Measurements from ENCODE around the gene SPON2. TPM values are rescaled to one million over a fixed set of nuclear protein-coding genes. Genes with fewer than 3 reads are reported as not detected.

The SPON2 gene
- total RNA-seq, 1 experiment from 2014 or later = 8.9 TPM

DNA sequence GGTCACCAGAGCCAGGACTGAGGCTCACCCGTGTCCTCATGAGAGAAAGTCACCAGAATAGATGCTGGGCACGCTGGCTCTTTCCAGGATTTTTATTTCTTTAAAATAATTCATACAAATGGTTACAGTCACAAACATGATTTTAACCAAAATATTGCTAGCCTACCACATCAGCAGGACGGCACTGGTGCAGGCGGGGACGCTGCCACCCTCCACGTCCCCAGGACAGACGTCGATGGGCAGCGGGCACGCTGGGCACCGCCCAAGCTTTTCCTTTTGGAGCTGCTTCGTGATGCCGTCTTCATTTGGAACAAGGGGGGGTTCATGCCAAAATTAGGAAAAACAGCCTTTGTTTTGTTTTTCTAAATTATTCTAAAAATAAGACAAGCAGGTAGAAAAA lies 39.0 kb upstream of the SPON2 start:
- no peak overlapping the region for H3K4me3 ChIP-seq (ENCODE audit: low read length)
- no peak overlapping the region for H2AFZ ChIP-seq (ENCODE audit: low read length)
- no peak for DNase-seq
- no peaks in the 10 kb centered on the region for H3K9me3 ChIP-seq (ENCODE audit: low read length)
- H3K4me2 ChIP-seq (ENCODE audit: low read depth, low read length, poor library complexity, severe bottlenecking) = no peak overlapping the region
- peaks cover 23% of the 10 kb centered on the region for H3K4me1 ChIP-seq (ENCODE audit: low read length)
- H4K20me1 ChIP-seq (ENCODE audit: insufficient read depth, low read depth, low read length) = peaks cover 26% of the 10 kb centered on the region; the same call in 1 of the 2 replicates
- H3K27ac ChIP-seq (ENCODE audit: low read length) = no peak overlapping the region
- no peak overlapping the region for H3K9ac ChIP-seq (ENCODE audit: low read length)
- H3K36me3 ChIP-seq (ENCODE audit: insufficient read depth, low read length) = no peaks in the 10 kb centered on the region
- H3K9me2 ChIP-seq (replicated peaks; ENCODE audit: insufficient read depth, low read length) = no peaks in the 10 kb centered on the region
- H3K79me2 ChIP-seq (ENCODE audit: low read length) = 0 out of 2 replicates have a peak, but pooled peaks cover 5% of the 10 kb centered on the region
- no peaks in the 10 kb centered on the region for H3K27me3 ChIP-seq (ENCODE audit: low read length)

DNA sequence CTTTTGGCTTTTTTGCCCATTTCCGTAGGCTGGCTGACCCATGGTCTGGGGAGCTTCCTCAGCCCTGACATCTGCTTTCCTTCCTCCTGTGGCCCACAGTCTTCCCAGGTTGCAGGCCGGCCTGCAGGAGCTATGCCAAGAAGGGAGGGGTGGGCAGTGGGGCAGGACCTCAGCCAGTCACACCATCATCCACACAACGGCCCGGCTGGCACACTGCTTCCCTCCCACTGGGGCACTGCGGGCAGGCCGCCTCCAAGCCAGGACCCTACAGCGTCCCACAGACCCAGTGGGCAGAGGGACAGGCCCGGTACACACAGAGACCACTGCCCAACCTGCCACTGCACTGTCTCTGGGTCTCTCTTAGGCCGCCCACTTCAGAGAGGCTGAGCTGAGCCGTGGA lies 38.6 kb upstream of the SPON2 start:
- Histone ChIP-seq H3K79me2 (ENCODE audit: low read length) (0 out of 2 replicates have a peak, but pooled peaks cover 5% of the 10 kb centered on the region), H3K4me1 (ENCODE audit: low read length) (peaks cover 19% of the 10 kb centered on the region), H3K36me3 (ENCODE audit: insufficient read depth, low read length) (no peaks in the 10 kb centered on the region)

DNA sequence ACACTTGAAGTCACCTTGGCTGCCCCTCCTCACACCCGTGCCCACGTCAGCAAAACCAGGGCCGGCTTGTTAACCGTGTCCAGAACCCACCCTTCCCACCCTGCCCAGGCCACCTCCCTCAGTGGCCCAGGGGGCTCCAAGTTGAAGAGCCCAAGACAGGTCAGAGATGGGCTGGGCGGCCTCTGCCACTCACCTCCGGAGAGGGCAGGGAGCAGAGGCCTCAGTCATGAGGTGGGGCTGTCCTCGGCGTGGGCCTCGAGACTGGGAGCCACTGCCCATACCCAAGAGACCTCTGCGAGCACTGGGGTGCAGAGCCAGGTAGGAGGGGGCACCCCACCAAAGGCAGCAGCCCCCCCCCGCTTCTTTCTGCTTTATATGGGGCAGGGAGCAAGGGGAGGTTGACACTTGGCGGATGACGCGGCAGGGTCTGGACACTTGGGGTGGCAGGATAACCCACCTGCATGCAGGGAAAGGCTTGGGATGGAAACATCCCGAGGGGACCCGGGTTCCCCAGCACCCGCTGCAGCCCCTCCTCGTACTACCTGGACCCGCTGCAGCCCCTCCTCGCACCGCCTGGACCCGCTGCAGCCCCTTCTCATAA lies 38.0 kb upstream of the SPON2 start:
- 0 out of 2 replicates have a peak, but pooled peaks cover 5% of the 10 kb centered on the region for H3K79me2 ChIP-seq (ENCODE audit: low read length)
- no peak for DNase-seq
- no peak overlapping the region for H2AFZ ChIP-seq (ENCODE audit: low read length)
- no peak overlapping the region for H3K4me2 ChIP-seq (ENCODE audit: low read depth, low read length, poor library complexity, severe bottlenecking)
- no peak overlapping the region for H3K27ac ChIP-seq (ENCODE audit: low read length)
- H3K9ac ChIP-seq (ENCODE audit: low read length) = no peak overlapping the region
- H3K36me3 ChIP-seq (ENCODE audit: insufficient read depth, low read length) = no peaks in the 10 kb centered on the region
- no peak overlapping the region for H3K4me3 ChIP-seq (ENCODE audit: low read length)
- no peaks in the 10 kb centered on the region for H3K27me3 ChIP-seq (ENCODE audit: low read length)
- H3K4me1 ChIP-seq (ENCODE audit: low read length) = peaks cover 13% of the 10 kb centered on the region
- H3K9me2 ChIP-seq (replicated peaks; ENCODE audit: insufficient read depth, low read length) = no peaks in the 10 kb centered on the region
- H4K20me1 ChIP-seq (ENCODE audit: insufficient read depth, low read depth, low read length) = peaks cover 19% of the 10 kb centered on the region; the same call in 1 of the 2 replicates
- H3K9me3 ChIP-seq (ENCODE audit: low read length) = no peaks in the 10 kb centered on the region

More for the DNA sequence above, 38.6 kb upstream of the SPON2 start:
- Histone ChIP-seq H3K9me2 (replicated peaks; ENCODE audit: insufficient read depth, low read length) (no peaks in the 10 kb centered on the region), H3K27me3 (ENCODE audit: low read length) (no peaks in the 10 kb centered on the region), H3K4me3 (ENCODE audit: low read length) (no peak overlapping the region), H4K20me1 (ENCODE audit: insufficient read depth, low read depth, low read length) (peaks cover 22% of the 10 kb centered on the region; the same call in 1 of the 2 replicates), H2AFZ (ENCODE audit: low read length) (no peak overlapping the region), H3K9me3 (ENCODE audit: low read length) (no peaks in the 10 kb centered on the region), H3K9ac (ENCODE audit: low read length) (no peak overlapping the region), H3K4me2 (ENCODE audit: low read depth, low read length, poor library complexity, severe bottlenecking) (no peak overlapping the region), H3K27ac (ENCODE audit: low read length) (no peak overlapping the region)
- DNase-seq = no peak

DNA sequence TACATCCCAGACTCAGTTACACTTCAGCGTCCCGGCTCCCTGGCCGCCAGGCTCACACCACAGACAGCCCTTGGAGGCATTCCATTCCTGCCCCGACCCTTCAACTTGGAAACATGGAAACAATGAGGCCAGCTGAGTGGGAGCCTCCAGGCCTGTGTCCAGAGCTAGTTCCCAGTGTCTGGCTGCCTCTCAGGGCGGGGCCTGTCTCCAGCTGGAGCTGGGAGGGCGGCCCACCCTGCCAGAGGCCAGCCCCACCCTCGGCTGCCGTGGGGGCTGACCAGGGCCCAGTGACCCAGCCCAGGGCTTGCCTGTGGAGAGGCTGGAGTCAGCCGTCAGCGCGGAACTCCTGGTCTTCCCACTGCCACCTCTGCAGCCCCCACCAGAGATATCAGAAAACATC lies 37.4 kb upstream of the SPON2 start:
- H3K4me3 ChIP-seq (ENCODE audit: low read length) = no peak overlapping the region
- no peak overlapping the region for H3K4me2 ChIP-seq (ENCODE audit: low read depth, low read length, poor library complexity, severe bottlenecking)
- peaks cover under 1% of the 10 kb centered on the region; the same call in 1 of the 2 replicates for H3K36me3 ChIP-seq (ENCODE audit: insufficient read depth, low read length)
- H3K79me2 ChIP-seq (ENCODE audit: low read length) = 0 out of 2 replicates have a peak, but pooled peaks cover 2% of the 10 kb centered on the region
- H3K9ac ChIP-seq (ENCODE audit: low read length) = no peak overlapping the region
- no peaks in the 10 kb centered on the region for H3K9me3 ChIP-seq (ENCODE audit: low read length)
- peaks cover 14% of the 10 kb centered on the region; the same call in 1 of the 2 replicates for H4K20me1 ChIP-seq (ENCODE audit: insufficient read depth, low read depth, low read length)
- no peaks in the 10 kb centered on the region for H3K27me3 ChIP-seq (ENCODE audit: low read length)
- DNase-seq = no peak
- H3K4me1 ChIP-seq (ENCODE audit: low read length) = peaks cover 7% of the 10 kb centered on the region
- no peaks in the 10 kb centered on the region for H3K9me2 ChIP-seq (replicated peaks; ENCODE audit: insufficient read depth, low read length)
- H3K27ac ChIP-seq (ENCODE audit: low read length) = no peak overlapping the region
- no peak overlapping the region for H2AFZ ChIP-seq (ENCODE audit: low read length)

DNA sequence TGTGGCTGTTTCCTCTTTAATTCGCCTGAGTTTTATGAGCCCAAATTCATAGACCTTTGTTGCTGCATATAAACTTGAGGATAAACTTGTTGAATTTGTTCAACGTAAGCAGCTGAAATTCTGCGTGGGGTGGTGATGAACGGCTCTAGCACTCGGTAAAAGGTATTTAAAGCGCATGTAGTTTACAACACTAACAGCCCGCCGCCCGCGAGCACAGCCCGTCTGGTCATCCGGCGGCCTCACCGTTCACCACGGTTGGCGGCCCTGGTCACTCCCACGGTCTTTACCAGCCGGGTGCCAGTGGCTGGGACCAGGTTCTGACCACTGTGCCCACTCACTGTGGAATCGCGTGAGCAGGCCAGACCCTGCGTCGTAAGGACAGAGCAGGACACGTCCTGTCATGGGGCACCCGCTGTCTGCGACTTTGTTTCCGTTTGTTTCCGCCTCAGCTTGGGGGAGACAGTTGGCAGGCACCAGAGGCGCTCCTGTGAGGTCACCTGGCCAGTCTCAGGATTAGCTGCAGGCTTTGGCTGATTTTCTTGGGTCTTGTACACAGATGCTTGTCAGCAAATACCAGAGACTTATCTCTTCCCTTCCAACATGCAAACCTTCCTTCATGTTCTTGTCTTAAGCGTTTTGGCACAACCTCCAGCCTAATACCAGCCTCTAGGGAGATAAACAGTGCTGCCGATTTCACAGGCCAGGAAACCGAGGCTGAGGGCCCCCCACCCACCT lies 36.8 kb upstream of the SPON2 start:
- Histone ChIP-seq H3K36me3 (ENCODE audit: insufficient read depth, low read length) (peaks cover 8% of the 10 kb centered on the region; the same call in 1 of the 2 replicates), H3K9me2 (replicated peaks; ENCODE audit: insufficient read depth, low read length) (no peaks in the 10 kb centered on the region), H3K4me2 (ENCODE audit: low read depth, low read length, poor library complexity, severe bottlenecking) (no peak overlapping the region), H2AFZ (ENCODE audit: low read length) (no peak overlapping the region), H3K27me3 (ENCODE audit: low read length) (no peaks in the 10 kb centered on the region), H4K20me1 (ENCODE audit: insufficient read depth, low read depth, low read length) (peaks cover 8% of the 10 kb centered on the region; the same call in 1 of the 2 replicates), H3K9ac (ENCODE audit: low read length) (no peak overlapping the region), H3K27ac (ENCODE audit: low read length) (no peak overlapping the region), H3K9me3 (ENCODE audit: low read length) (no peaks in the 10 kb centered on the region), H3K4me1 (ENCODE audit: low read length) (peaks cover 10% of the 10 kb centered on the region), H3K4me3 (ENCODE audit: low read length) (no peak overlapping the region), H3K79me2 (ENCODE audit: low read length) (no peaks in the 10 kb centered on the region)
- no peak for DNase-seq

DNA sequence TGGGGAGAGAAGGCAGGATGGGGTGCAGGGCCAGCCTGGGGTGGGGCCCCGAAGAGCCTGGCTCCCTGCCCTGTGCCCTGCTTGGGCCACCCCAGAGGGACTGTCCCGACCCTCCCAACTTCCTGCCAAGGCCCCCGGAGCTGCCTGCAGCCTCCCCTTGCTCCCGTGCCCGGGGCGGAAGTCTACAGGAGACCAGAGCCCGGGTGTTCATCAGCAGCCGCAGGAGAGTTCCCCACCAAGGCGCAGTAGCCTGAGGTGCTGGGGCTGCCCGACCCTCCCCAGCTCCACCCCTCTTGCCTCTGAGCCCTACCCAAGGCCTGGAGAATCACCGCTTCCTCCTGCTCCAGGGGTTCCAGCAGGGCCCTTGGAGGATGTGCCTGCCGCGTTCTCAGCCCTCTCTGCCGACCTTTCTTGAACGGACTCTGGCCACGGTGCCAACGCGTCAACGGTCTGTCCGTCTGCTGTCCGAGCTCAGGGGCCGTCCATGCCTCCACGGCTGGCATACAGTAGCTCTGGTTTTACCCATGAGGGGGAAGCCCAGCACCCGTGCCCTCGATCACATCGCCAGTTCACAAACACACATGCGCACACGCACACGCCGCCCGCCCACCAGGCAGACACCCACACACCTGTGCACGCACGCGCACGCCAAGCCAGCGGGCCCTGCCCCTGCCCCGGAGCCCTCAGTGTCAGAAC lies 36.0 kb upstream of the SPON2 start:
- DNase-seq = no peak
- H3K4me1 ChIP-seq (ENCODE audit: low read length) = peaks cover 13% of the 10 kb centered on the region
- H3K27me3 ChIP-seq (ENCODE audit: low read length) = no peaks in the 10 kb centered on the region
- no peaks in the 10 kb centered on the region for H3K9me2 ChIP-seq (replicated peaks; ENCODE audit: insufficient read depth, low read length)
- H3K9me3 ChIP-seq (ENCODE audit: low read length) = no peaks in the 10 kb centered on the region
- H3K27ac ChIP-seq (ENCODE audit: low read length) = no peak overlapping the region
- no peaks in the 10 kb centered on the region for H3K79me2 ChIP-seq (ENCODE audit: low read length)
- H3K9ac ChIP-seq (ENCODE audit: low read length) = no peak overlapping the region
- no peak overlapping the region for H2AFZ ChIP-seq (ENCODE audit: low read length)
- H3K36me3 ChIP-seq (ENCODE audit: insufficient read depth, low read length) = peaks cover 11% of the 10 kb centered on the region; the same call in 1 of the 2 replicates
- no peak overlapping the region for H3K4me3 ChIP-seq (ENCODE audit: low read length)
- no peak overlapping the region for H3K4me2 ChIP-seq (ENCODE audit: low read depth, low read length, poor library complexity, severe bottlenecking)
- peaks cover 9% of the 10 kb centered on the region; the same call in 1 of the 2 replicates for H4K20me1 ChIP-seq (ENCODE audit: insufficient read depth, low read depth, low read length)

DNA sequence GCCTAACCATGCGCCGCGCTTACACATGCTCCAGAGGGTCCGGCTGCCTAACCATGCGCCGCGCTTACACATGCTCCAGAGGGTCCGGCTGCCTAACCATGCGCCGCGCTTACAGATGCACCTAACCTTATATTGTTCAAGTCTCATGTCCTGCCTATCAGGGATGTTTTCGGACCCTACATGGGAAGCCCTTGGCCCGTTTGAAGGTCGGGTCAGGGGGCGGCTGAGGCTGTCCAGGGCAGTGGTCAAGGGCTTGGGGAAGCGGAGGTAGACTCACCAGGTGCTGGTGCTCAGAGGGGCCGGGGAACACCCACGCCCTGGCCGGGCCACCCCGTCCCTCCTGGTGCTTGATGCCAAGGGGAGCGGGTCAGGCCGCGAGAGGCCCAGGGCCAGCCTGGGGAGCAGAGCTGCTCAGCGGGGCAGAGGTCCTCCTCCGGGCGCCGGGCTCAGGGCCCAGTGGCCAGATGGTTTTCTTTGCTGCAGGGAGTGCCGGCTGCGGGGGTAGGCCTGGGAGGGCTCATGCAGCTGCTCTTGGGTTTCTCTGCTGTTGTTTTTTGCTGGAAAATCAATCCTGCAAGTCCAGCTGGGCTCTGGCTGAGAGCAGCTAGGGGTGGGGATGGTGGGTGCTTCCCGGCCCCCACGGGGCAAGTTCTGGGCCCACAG lies 35.4 kb upstream of the SPON2 start:
- no peaks in the 10 kb centered on the region for H3K79me2 ChIP-seq (ENCODE audit: low read length)
- H3K9me2 ChIP-seq (replicated peaks; ENCODE audit: insufficient read depth, low read length) = no peaks in the 10 kb centered on the region
- DNase-seq = no peak
- H3K9me3 ChIP-seq (ENCODE audit: low read length) = no peaks in the 10 kb centered on the region
- peaks cover 13% of the 10 kb centered on the region; the same call in 1 of the 2 replicates for H4K20me1 ChIP-seq (ENCODE audit: insufficient read depth, low read depth, low read length)
- H2AFZ ChIP-seq (ENCODE audit: low read length) = no peak overlapping the region
- peaks cover 11% of the 10 kb centered on the region; the same call in 1 of the 2 replicates for H3K36me3 ChIP-seq (ENCODE audit: insufficient read depth, low read length)
- no peak overlapping the region for H3K4me2 ChIP-seq (ENCODE audit: low read depth, low read length, poor library complexity, severe bottlenecking)
- peaks cover 19% of the 10 kb centered on the region for H3K4me1 ChIP-seq (ENCODE audit: low read length)
- H3K9ac ChIP-seq (ENCODE audit: low read length) = no peak overlapping the region
- no peak overlapping the region for H3K4me3 ChIP-seq (ENCODE audit: low read length)
- H3K27me3 ChIP-seq (ENCODE audit: low read length) = no peaks in the 10 kb centered on the region
- no peak overlapping the region for H3K27ac ChIP-seq (ENCODE audit: low read length)

Measured in Karpas-422 (cell line).